ENCODE measurements around the gene KLHL29.

Gene KLHL29

DNA sequence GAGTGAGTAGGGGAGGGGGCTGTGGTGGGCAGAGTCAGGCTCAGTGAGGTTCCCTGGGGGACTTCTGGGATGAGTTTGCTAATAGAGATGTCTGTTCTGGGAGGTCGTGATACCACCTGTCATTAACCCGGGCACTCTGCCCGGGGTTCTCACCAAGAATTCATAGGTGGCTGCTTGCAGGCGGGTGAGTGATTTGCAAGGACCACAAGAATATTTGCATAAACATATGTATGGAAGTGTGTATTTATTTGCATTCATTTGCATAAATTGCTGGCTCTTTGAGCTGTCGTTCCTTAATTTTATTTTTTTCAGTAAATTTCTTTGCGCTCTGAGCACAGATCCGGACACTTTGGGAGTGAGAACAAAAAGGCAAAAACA is 282.0 kb downstream of the KLHL29 start:
- TF ChIP-seq POLR2A (IDR thresholded peaks at IDR 0.05; ENCODE audit: extremely low read depth, insufficient read length) (no peak), MYC (IDR thresholded peaks at IDR 0.05; ENCODE audit: low read depth, low read length) (no peak)
- TF ChIP-seq, protein P1, sequence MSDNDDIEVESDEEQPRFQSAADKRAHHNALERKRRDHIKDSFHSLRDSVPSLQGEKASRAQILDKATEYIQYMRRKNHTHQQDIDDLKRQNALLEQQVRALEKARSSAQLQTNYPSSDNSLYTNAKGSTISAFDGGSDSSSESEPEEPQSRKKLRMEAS (IDR thresholded peaks at IDR 0.05; ENCODE audit: low read depth, low read length) = no peak
- TF ChIP-seq, protein P2, sequence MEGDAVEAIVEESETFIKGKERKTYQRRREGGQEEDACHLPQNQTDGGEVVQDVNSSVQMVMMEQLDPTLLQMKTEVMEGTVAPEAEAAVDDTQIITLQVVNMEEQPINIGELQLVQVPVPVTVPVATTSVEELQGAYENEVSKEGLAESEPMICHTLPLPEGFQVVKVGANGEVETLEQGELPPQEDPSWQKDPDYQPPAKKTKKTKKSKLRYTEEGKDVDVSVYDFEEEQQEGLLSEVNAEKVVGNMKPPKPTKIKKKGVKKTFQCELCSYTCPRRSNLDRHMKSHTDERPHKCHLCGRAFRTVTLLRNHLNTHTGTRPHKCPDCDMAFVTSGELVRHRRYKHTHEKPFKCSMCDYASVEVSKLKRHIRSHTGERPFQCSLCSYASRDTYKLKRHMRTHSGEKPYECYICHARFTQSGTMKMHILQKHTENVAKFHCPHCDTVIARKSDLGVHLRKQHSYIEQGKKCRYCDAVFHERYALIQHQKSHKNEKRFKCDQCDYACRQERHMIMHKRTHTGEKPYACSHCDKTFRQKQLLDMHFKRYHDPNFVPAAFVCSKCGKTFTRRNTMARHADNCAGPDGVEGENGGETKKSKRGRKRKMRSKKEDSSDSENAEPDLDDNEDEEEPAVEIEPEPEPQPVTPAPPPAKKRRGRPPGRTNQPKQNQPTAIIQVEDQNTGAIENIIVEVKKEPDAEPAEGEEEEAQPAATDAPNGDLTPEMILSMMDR (IDR thresholded peaks at IDR 0.05; ENCODE audit: low read depth, low read length) = no peak
- DNase-seq (ENCODE audit: low read depth) = no peak
- no peak overlapping the region for H3K4me3 ChIP-seq (ENCODE audit: low read depth, low read length)

DNA sequence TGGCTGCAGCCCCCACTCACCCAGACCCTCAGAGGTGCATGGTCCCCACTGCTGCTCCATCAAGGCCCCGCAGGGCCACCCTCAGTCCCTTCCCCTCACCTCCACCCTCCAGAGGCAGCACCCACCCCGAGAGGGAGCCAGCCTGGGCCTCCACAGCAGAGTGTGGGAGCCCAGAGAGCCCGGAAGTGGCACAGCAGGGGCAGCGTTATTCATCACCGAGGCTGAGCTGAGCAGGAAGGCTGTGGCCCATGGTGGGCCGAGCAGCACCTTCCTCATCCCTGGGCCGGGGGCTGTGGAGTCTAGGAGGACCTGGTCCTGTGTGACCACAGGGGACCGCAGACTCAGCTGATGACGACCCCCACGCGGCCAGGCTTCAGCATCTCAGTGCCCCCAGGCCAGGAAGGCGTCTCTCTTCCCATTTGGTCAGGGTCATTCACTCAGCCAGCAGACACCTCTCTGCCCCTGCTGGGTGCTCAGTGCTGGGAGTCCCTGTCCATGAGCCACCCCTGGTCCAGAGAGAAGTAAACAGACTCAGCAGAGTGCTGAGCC is 283.9 kb downstream of the KLHL29 start:
- H3K4me3 ChIP-seq (ENCODE audit: low read depth, low read length) = no peak overlapping the region
- peak; percentile 55 for DNase-seq (ENCODE audit: low read depth)
- TF ChIP-seq MYC (IDR thresholded peaks at IDR 0.05; ENCODE audit: low read depth, low read length) (no peak), POLR2A (IDR thresholded peaks at IDR 0.05; ENCODE audit: extremely low read depth, insufficient read length) (no peak)
- TF ChIP-seq, protein P2 (IDR thresholded peaks at IDR 0.05; ENCODE audit: low read depth, low read length) = no peak
- TF ChIP-seq, protein P1 (IDR thresholded peaks at IDR 0.05; ENCODE audit: low read depth, low read length) = no peak

DNA sequence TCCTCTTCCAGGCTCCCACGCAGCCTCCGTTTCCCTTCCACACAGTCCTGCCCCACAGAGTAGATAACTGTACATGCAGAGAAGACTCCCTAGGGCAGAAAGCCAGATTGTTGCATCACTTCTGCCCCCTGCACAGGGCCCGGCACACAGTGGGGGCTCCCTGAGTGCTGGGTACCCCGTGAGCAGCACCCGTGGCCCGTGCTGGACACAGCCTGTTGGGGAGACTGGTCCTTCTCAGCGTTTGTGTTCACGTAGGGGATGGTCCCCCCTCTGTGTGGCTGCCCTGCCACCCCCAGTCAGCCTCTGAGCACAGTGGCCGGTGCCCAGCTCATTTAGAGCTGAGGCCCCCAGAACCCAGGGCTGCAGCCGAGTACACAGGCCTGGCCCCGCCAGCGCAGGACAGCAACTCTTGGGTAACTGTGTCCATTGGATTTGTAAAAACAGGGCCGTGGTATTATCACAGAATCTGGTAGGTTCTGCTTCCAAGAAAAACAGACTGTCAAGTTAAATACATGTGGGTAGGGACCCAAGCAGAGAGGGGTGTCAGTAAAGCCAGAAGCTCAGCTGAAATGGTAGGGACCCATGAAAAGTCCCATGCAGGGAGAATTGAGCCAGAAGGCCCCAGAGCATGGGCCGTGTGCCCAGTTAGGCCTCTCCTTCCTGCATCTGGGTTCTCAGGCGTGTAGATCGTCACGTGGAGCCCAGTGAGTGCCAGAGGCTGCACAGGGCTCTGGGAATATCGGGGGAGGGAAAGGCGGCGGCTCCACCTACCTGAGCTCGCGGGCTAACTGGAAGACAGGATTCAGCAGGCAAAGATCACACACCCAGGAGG is 284.6 kb downstream of the KLHL29 start:
- H3K4me3 ChIP-seq (ENCODE audit: low read depth, low read length) = no peak overlapping the region
- TF ChIP-seq, protein P2 (IDR thresholded peaks at IDR 0.05; ENCODE audit: low read depth, low read length) = no peak
- TF ChIP-seq MYC (IDR thresholded peaks at IDR 0.05; ENCODE audit: low read depth, low read length) (no peak), POLR2A (IDR thresholded peaks at IDR 0.05; ENCODE audit: extremely low read depth, insufficient read length) (no peak)
- TF ChIP-seq, protein P1 (IDR thresholded peaks at IDR 0.05; ENCODE audit: low read depth, low read length) = no peak
- no peak for DNase-seq (ENCODE audit: low read depth)

DNA sequence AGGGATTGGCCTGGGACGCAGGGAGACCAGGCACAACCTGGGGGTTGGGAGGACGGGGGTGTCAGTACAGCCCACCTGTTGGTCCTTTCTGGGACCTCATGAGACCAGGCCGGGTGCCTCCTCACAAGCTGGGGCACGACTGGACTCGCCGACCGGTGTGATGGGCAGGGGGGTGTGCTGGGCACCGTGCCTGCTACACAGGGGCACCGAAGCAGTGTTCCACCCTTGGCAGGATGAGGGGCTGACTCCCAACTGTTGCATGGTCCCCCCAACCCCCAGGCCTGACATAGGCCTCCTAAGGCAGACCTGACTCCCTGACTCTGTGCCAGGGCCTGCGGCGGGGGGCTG is 285.2 kb downstream of the KLHL29 start:
- TF ChIP-seq, protein P1 (IDR thresholded peaks at IDR 0.05; ENCODE audit: low read depth, low read length) = no peak
- TF ChIP-seq, protein P2 (IDR thresholded peaks at IDR 0.05; ENCODE audit: low read depth, low read length) = no peak
- TF ChIP-seq POLR2A (IDR thresholded peaks at IDR 0.05; ENCODE audit: extremely low read depth, insufficient read length) (no peak), MYC (IDR thresholded peaks at IDR 0.05; ENCODE audit: low read depth, low read length) (no peak)
- DNase-seq (ENCODE audit: low read depth) = no peak
- H3K4me3 ChIP-seq (ENCODE audit: low read depth, low read length) = no peak overlapping the region

DNA sequence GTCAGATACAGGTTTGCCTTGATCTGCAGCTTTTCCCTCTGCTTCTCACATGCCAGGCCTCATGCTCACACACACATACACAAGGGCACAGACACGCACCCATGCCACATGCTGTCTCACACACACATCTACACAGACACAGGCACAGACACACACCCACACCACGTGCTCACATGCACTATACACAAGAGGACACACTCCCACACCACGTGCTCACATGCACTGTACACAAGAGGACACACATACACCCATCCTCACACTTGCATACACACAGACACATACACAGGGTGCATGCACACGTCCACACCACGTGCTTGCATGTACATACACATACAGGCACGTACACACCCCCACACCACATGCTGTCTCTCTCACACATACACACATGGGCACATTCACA is 288.1 kb downstream of the KLHL29 start:
- no peak for DNase-seq (ENCODE audit: low read depth)
- no peak for TF ChIP-seq MYC (IDR thresholded peaks at IDR 0.05; ENCODE audit: low read depth, low read length)
- TF ChIP-seq, protein P1 (IDR thresholded peaks at IDR 0.05; ENCODE audit: low read depth, low read length) = 0 out of 2 replicates have a peak, but pooled peaks have one; percentile 7
- H3K4me3 ChIP-seq (ENCODE audit: low read depth, low read length) = no peak overlapping the region

All from NB4 (cell line).